Prostate gland (tissue), 2 donors: ENCODE data around the gene DBX1.

ENCODE experiments used
- CTCF ChIP-seq, 4 experiments: fragments of 200-600 bp in 2 of 4; fragments of 450-650 bp in 2 of 4; sonication (generic) in 2 of 4; IDR thresholded peaks; 1 replicate in 3 of 4; 2 replicates in 1 of 4; pipeline ENCODE4 v1.5.1; 2016 to 2019; ENCODE audit warnings: antibody characterized with exemption in 4 of 4, mild to moderate bottlenecking in 2 of 4, moderate library complexity in 2 of 4
- POLR2A ChIP-seq: fragments of 450-650 bp; IDR thresholded peaks from one replicate; pipeline ENCODE4 v1.6.1; 2016; ENCODE audit warnings: antibody characterized with exemption, mild to moderate bottlenecking
- POLR2AphosphoS5 ChIP-seq: sonication (generic); formaldehyde crosslinking; IDR thresholded peaks from one replicate; pipeline ENCODE4 v1.6.1; 2017; ENCODE audit warnings: antibody characterized with exemption

GRCh38 chr11:20158597-20159257, 1.5 kb downstream of the DBX1 start:
- no peak for TF ChIP-seq CTCF (IDR thresholded peaks at IDR 0.05)
- no peak for TF ChIP-seq POLR2AphosphoS5
- TF ChIP-seq POLR2A = no peak
